Fibroblast of lung (primary cell): ENCODE measurements around the gene ABCG2. TPM values are rescaled to one million over a fixed set of nuclear protein-coding genes. Genes with fewer than 3 reads are reported as not detected.
"Not testable (repeated sequence)": the region's sequence is repeated elsewhere in the genome, so short reads cannot be mapped to it uniquely, and the experiment has no call there.

Source experiments
- DNase-seq, 2 donors: peaks; one replicate each; pipeline versions ENCODE4 v3.0.0 to v3.0.0-alpha.2; 2010; ENCODE audit warnings: low read depth in 2 of 2
- H2AFZ ChIP-seq: 2 replicates; pipeline ENCODE4 v1.5.1; 2012; ENCODE audit warnings: low read length, control low read depth, inconsistent platforms
- H3K27ac ChIP-seq: 2 replicates; pipeline ENCODE4 v1.5.1; 2011; ENCODE audit warnings: low read length, control low read depth; ENCODE audit not compliant: insufficient read depth
- H3K27me3 ChIP-seq: 2 replicates; pipeline ENCODE4 v1.5.1; 2011; ENCODE audit warnings: mild to moderate bottlenecking, low read length; ENCODE audit not compliant: control insufficient read depth, insufficient read depth
- H3K36me3 ChIP-seq: 2 replicates; pipeline ENCODE4 v1.5.1; 2011; ENCODE audit warnings: low read length; ENCODE audit not compliant: control insufficient read depth, insufficient read depth
- H3K4me1 ChIP-seq: 2 replicates; pipeline ENCODE4 v1.5.1; 2011; ENCODE audit warnings: low read length; ENCODE audit not compliant: control insufficient read depth, insufficient read depth; ENCODE audit errors: extremely low read depth
- H3K4me2 ChIP-seq: 2 replicates; pipeline ENCODE4 v1.5.1; 2011; ENCODE audit warnings: low read length, control low read depth; ENCODE audit not compliant: insufficient read depth; ENCODE audit errors: extremely low read depth
- H3K4me3 ChIP-seq, 4 experiments: fragments of 200-600 bp in 1 of 4; sonication (generic) in 1 of 4; replicated peaks in 1 of 4; 2 replicates each; pipeline ENCODE4 v1.5.1; 2011 to 2016; ENCODE audit warnings: low read length in 4 of 4, low read depth in 3 of 4, mild to moderate bottlenecking in 3 of 4, control low read depth in 2 of 4, inconsistent platforms in 1 of 4, mixed read lengths in 1 of 4; ENCODE audit not compliant: insufficient read depth in 1 of 4; ENCODE audit errors: control extremely low read depth in 1 of 4
- H3K79me2 ChIP-seq: 2 replicates; pipeline ENCODE4 v1.5.1; 2012; ENCODE audit warnings: mild to moderate bottlenecking, low read length, inconsistent platforms; ENCODE audit not compliant: control insufficient read depth, insufficient read depth
- H3K9ac ChIP-seq: 2 replicates; pipeline ENCODE4 v1.5.1; 2011; ENCODE audit warnings: mild to moderate bottlenecking, low read length, control low read depth; ENCODE audit not compliant: insufficient read depth
- H3K9me3 ChIP-seq: 2 replicates; pipeline ENCODE4 v1.5.1; 2012; ENCODE audit warnings: low read depth, low read length; ENCODE audit not compliant: control insufficient read depth, insufficient read depth
- H4K20me1 ChIP-seq: 2 replicates; pipeline ENCODE4 v1.5.1; 2011; ENCODE audit warnings: low read length; ENCODE audit not compliant: control insufficient read depth, insufficient read depth; ENCODE audit errors: extremely low read depth
- CTCF ChIP-seq, 2 donors: IDR thresholded peaks in 1 of 2; conservative IDR thresholded peaks in 1 of 2; 1 replicate in 1 of 2; 2 replicates in 1 of 2; pipeline ENCODE4 v1.5.1; 2011 to 2012; ENCODE audit warnings: low read length in 2 of 2, control low read depth in 1 of 2, inconsistent platforms in 1 of 2, low read depth in 1 of 2, mild to moderate bottlenecking in 1 of 2
- EZH2 ChIP-seq: IDR thresholded peaks from 2 replicates; pipeline ENCODE4 v1.5.1; 2012; ENCODE audit warnings: low read length, control low read depth, mild to moderate bottlenecking; ENCODE audit errors: missing control alignments
- polyA plus RNA-seq, 2 donors: library from polyadenylated mRNA; depleted of rRNA in 1 of 2; stranded (reverse) in 1 of 2; unstranded in 1 of 2; fragments of >200 nt; gene quantifications; 2 replicates each; pipeline ENCODE4 v1.2.1, GENCODE V29; 2011 to 2012; ENCODE audit warnings: missing spikeins in 1 of 2
- total RNA-seq: library from RNA; depleted of rRNA; stranded (reverse); fragments of >200 nt; gene quantifications from 2 replicates; pipeline ENCODE4 v1.2.1, GENCODE V29; 2014

The ABCG2 gene
- total and polyA plus RNA-seq, 2 donors (not counting 1 experiment from before 2014, with no cell fraction given), result 1.3 to 5.5 TPM

- H3K27me3 ChIP-seq, result no peaks in the 10 kb centered on the region
- H3K9me3 ChIP-seq, result no peaks in the 10 kb centered on the region
- no peaks in the 10 kb centered on the region for H4K20me1 ChIP-seq
- no peak overlapping the region for H2AFZ ChIP-seq
- H3K36me3 ChIP-seq, result no peaks in the 10 kb centered on the region
- no peak overlapping the region for H3K4me3 ChIP-seq
- H3K4me1 ChIP-seq, result no peaks in the 10 kb centered on the region
- no peak overlapping the region for H3K4me2 ChIP-seq
- H3K79me2 ChIP-seq, result no peaks in the 10 kb centered on the region
- no peak overlapping the region for H3K27ac ChIP-seq
- TF ChIP-seq CTCF (conservative IDR thresholded peaks at IDR 0.05 in 1 of 2, IDR thresholded peaks at IDR 0.05 in 1 of 2; ENCODE audit: low read depth in 1 of 2, low read length in 2 of 2) (no peak), EZH2 (no peak)
- no peak overlapping the region for H3K9ac ChIP-seq
- no peak for DNase-seq
Observed at GRCh38 chr4:88130544-88131305, 27.7 kb downstream of the ABCG2 start.

GRCh38 chr4:88130003-88130402, 28.4 kb downstream of the ABCG2 start:
- no peak for DNase-seq
- TF ChIP-seq EZH2 (no peak), CTCF (conservative IDR thresholded peaks at IDR 0.05 in 1 of 2, IDR thresholded peaks at IDR 0.05 in 1 of 2; ENCODE audit: low read depth in 1 of 2, low read length in 2 of 2) (no peak)
- Histone ChIP-seq H3K36me3 (no peaks in the 10 kb centered on the region), H3K27me3 (no peaks in the 10 kb centered on the region), H3K4me2 (no peak overlapping the region), H4K20me1 (no peaks in the 10 kb centered on the region), H3K9ac (no peak overlapping the region), H3K9me3 (no peaks in the 10 kb centered on the region), H3K4me1 (no peaks in the 10 kb centered on the region), H3K79me2 (no peaks in the 10 kb centered on the region), H3K4me3 (no peak overlapping the region), H3K27ac (no peak overlapping the region), H2AFZ (no peak overlapping the region)

GRCh38 chr4:88122260-88122659, 36.2 kb downstream of the ABCG2 start:
- not testable (repeated sequence) for H3K36me3 ChIP-seq, H3K79me2 ChIP-seq, H3K4me3 ChIP-seq, H3K9me3 ChIP-seq, H3K4me1 ChIP-seq, H2AFZ ChIP-seq, H4K20me1 ChIP-seq, H3K4me2 ChIP-seq, H3K27ac ChIP-seq, H3K9ac ChIP-seq, H3K27me3 ChIP-seq
- peak in 1 of 2 donors; percentile 22 for DNase-seq
